Mesothelial cell of epicardium (in vitro differentiated cells): ENCODE data around the gene RPS6KL1. TPM values are rescaled to one million over a fixed set of nuclear protein-coding genes. Genes with fewer than 3 reads are reported as not detected.
A peak's percentile ranks its signal among the peaks of the same experiment; 100 is the strongest.

Source experiments
- DNase-seq, 2 experiments: peaks; one replicate each; pipeline ENCODE4 v3.0.0; 2021; ENCODE audit warnings: low spot score in 2 of 2; ENCODE audit not compliant: unreplicated experiment in 2 of 2
- H3K27ac Mint-ChIP-seq: 2 replicates; pipeline ENCODE4 v1.8.0; 2021; ENCODE audit warnings: mixed read lengths
- H3K27me3 Mint-ChIP-seq: 2 replicates; pipeline ENCODE4 v1.8.0; 2021; ENCODE audit warnings: low read depth, mixed read lengths
- H3K36me3 Mint-ChIP-seq: 2 replicates; pipeline ENCODE4 v1.8.0; 2021; ENCODE audit warnings: mixed read lengths
- H3K4me1 Mint-ChIP-seq: 2 replicates; pipeline ENCODE4 v1.8.0; 2021; ENCODE audit warnings: mixed read lengths
- H3K4me3 Mint-ChIP-seq: 2 replicates; pipeline ENCODE4 v1.8.0; 2021; ENCODE audit warnings: mild to moderate bottlenecking, moderate library complexity, mixed read lengths
- H3K9me3 Mint-ChIP-seq: 2 replicates; pipeline ENCODE4 v1.8.0; 2021; ENCODE audit warnings: mixed read lengths
- CTCF ChIP-seq: fragments of 200-600 bp; sonication (generic); IDR thresholded peaks from one replicate; pipeline ENCODE4 v1.5.0; 2021; ENCODE audit warnings: antibody characterized with exemption; ENCODE audit not compliant: unreplicated experiment
- total RNA-seq: library from RNA; stranded (reverse); gene quantifications from 3 replicates; pipeline ENCODE4 v1.2.1, GENCODE V29; 2021

The RPS6KL1 gene
- total RNA-seq, 1 donor from 2014 or later, result 1.1 TPM

GRCh38 chr14:74946659-74947281 is 23.7 kb upstream of the RPS6KL1 start:
- DNase-seq, result no peak
- no peak overlapping the region for H3K27ac Mint-ChIP-seq
- peaks cover 1% of the 10 kb centered on the region for H3K36me3 Mint-ChIP-seq
- H3K4me3 Mint-ChIP-seq, result no peak overlapping the region
- H3K9me3 Mint-ChIP-seq, result no peaks in the 10 kb centered on the region
- no peak for TF ChIP-seq CTCF
- no peaks in the 10 kb centered on the region for H3K27me3 Mint-ChIP-seq
- H3K4me1 Mint-ChIP-seq, result peaks cover 38% of the 10 kb centered on the region

DNA sequence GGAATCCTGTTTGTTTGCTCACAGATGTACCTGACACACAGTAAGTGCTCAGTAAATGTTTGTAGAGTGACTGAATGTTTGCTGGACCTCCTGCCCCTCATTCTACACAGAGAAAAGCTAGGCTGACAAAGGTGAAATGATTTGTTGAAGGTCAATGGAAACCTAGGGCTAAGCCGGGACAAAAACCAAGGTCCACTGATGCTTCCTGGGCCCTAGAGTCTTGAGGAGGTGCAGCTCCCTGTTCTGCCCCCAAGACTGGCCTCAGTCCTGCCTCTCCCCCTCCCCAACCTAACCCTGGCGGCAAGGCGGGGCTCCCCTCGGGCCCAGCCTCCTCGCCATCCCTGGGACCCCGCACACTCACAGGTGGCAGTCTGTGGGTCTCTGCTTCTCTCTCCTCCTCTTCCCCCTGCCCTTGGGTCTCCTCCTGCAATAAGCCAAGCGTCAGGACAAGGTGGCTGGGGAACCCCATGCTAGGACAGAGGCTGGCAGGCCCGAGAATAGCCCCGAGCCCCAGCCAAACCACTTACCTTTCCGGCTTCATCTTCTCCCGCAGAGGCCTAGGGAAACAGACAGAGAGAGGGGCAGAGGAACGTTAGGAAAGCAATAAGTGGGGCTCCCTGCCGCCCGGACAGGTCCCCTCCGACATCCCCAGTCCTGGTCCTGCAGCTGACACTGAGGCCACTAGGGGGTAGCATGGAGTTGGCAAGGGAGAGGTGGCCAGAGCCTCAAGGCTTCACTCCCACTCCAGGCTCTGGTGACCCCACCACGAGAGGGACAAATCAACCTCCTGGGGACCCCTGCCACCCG is 23.0 kb upstream of the RPS6KL1 start:
- TF ChIP-seq CTCF, result peak; percentile 80
- H3K4me3 Mint-ChIP-seq, result no peak overlapping the region
- no peak overlapping the region for H3K27ac Mint-ChIP-seq

DNA sequence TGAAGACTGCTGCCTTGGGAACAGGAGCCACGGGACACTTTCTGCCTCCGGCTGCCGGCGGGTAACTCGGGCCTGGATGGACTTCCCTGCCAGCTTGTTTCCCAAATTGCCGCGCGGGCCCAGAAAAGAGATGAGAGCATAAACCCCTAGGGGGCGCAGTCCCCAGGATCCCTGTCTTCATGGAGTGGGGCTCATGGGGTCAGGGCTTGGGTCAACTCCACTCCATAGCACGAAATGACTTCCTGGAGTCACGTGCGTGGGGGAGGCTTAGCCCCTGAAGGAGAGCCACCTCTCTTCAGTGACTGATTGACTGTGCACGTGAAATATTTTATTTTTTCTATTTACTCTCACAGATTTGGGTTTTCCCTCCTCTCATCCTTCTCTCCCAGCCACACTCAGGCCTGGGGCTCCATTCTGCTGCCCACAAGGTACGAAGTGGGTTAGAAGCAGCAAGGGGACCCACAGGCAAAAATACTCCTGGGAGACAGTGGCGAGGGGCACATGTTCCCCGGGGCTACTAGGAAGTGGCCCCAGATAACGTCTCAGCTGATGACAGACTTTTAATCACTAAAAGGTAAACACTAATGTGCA is 22.3 kb upstream of the RPS6KL1 start:
- DNase-seq, result peak in 1 of 2 experiments; percentile 56
- Mint-ChIP-seq H3K36me3 (peaks cover 1% of the 10 kb centered on the region), H3K9me3 (no peaks in the 10 kb centered on the region)

More for the DNA sequence above, 23.0 kb upstream of the RPS6KL1 start:
- Mint-ChIP-seq H3K36me3 (peaks cover 1% of the 10 kb centered on the region), H3K27me3 (no peaks in the 10 kb centered on the region), H3K9me3 (no peaks in the 10 kb centered on the region), H3K4me1 (peaks cover 36% of the 10 kb centered on the region)
- peak; percentile 66 to 82 for DNase-seq

DNA sequence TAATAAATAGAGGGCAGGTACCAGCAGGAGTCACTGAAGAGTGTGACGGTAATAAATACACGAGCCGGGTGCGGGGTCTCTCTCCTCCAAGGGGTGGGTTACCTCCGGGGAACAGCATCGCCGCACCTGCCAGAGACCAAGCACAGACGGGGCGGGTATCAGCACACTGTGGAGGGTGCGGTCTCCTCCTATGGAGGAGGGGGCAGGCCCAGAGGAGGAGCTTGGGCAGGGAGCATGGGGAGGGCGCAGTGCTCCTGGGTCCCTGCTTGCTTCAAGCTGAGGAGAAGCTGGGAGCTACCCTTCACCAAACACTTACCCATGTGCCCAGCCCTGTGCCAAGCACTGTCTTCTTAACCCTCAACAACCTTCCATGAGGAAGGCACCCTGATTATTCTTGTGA is 19.5 kb upstream of the RPS6KL1 start:
- no peak for TF ChIP-seq CTCF
- no peak for DNase-seq
- Mint-ChIP-seq H3K27me3 (no peaks in the 10 kb centered on the region), H3K36me3 (peaks cover 1% of the 10 kb centered on the region), H3K4me3 (no peak overlapping the region), H3K9me3 (no peaks in the 10 kb centered on the region), H3K4me1 (peaks cover 19% of the 10 kb centered on the region), H3K27ac (no peak overlapping the region)

More for the DNA sequence above, 22.3 kb upstream of the RPS6KL1 start:
- TF ChIP-seq CTCF, result peak; percentile 58
- Mint-ChIP-seq H3K4me1 (peaks cover 29% of the 10 kb centered on the region), H3K27me3 (no peaks in the 10 kb centered on the region), H3K4me3 (no peak overlapping the region), H3K27ac (no peak overlapping the region)

GRCh38 chr14:74942181-74942580 is 19.1 kb upstream of the RPS6KL1 start:
- peaks cover 1% of the 10 kb centered on the region for H3K36me3 Mint-ChIP-seq
- no peak overlapping the region for H3K4me3 Mint-ChIP-seq
- no peaks in the 10 kb centered on the region for H3K27me3 Mint-ChIP-seq
- TF ChIP-seq CTCF, result no peak
- H3K4me1 Mint-ChIP-seq, result peaks cover 19% of the 10 kb centered on the region
- H3K27ac Mint-ChIP-seq, result no peak overlapping the region
- DNase-seq, result no peak
- H3K9me3 Mint-ChIP-seq, result no peaks in the 10 kb centered on the region
